Left lung (tissue), 10 donors: ENCODE results near the gene MAF. TPM values are rescaled to one million over a fixed set of nuclear protein-coding genes. Genes with fewer than 3 reads are reported as not detected.
A peak's percentile ranks its signal among the peaks of the same experiment; 100 is the strongest.

Experiments used
- ATAC-seq: fragments of 200-7000 bp; cut with Tn5 transposase; one replicate; pipeline ENCODE4 v1.9.1; 2020; ENCODE audit warnings: moderate library complexity
- DNase-seq, 4 donors: peaks; one replicate each; pipeline ENCODE4 v3.0.0-alpha.2; 2013 to 2020
- H3K27ac ChIP-seq, 2 donors: fragments of 200-600 bp; sonication (generic) in 1 of 2; one replicate each; pipeline versions ENCODE4 v1.5.0 to v1.8.0; 2020 to 2021
- H3K27me3 ChIP-seq, 2 donors: fragments of 200-600 bp; sonication (generic) in 1 of 2; one replicate each; pipeline versions ENCODE4 v1.5.0 to v1.8.0; 2020 to 2021
- H3K36me3 ChIP-seq, 2 donors: fragments of 200-600 bp; sonication (generic) in 1 of 2; one replicate each; pipeline versions ENCODE4 v1.5.0 to v1.8.0; 2020 to 2021
- H3K4me1 ChIP-seq, 2 donors: fragments of 200-600 bp; one replicate each; pipeline ENCODE4 v1.8.0; 2021
- H3K4me3 ChIP-seq, 2 donors: fragments of 200-600 bp; sonication (generic) in 1 of 2; one replicate each; pipeline versions ENCODE4 v1.5.0 to v1.8.0; 2020 to 2021; ENCODE audit warnings: mild to moderate bottlenecking in 1 of 2
- H3K9me3 ChIP-seq, 2 donors: fragments of 200-600 bp; sonication (generic) in 1 of 2; one replicate each; pipeline versions ENCODE4 v1.5.0 to v1.8.0; 2020 to 2021
- CTCF ChIP-seq, 2 donors: fragments of 200-600 bp; sonication (generic) in 1 of 2; IDR thresholded peaks; one replicate each; pipeline versions ENCODE4 v1.5.0 to v1.8.0; 2021; ENCODE audit warnings: antibody characterized with exemption in 2 of 2
- intact Hi-C, 2 donors: fragments of 100-400 bp; cut with DNase I; formaldehyde crosslinking; loops; one replicate each; pipeline versions ENCODE4 v1.11.2 to v1.14.2; 2022
- polyA plus RNA-seq, 6 donors: library from polyadenylated mRNA; unstranded; fragments of 120-200 nt; gene quantifications; one replicate each; pipeline ENCODE4 v1.2.1, GENCODE V29; 2013; ENCODE audit not compliant: insufficient read length in 6 of 6
- total RNA-seq, 2 donors: library from RNA; stranded (reverse); fragmentation: NEBNext Ultra II Directional; extraction: Animal tissue kit (Norgen Biotek cat#: 25700); gene quantifications; one replicate each; pipeline ENCODE4 v1.2.1, GENCODE V29; 2021
- donor health status: DM: no; HTN: yes; CAD: no.
- donor health status: DM: no; HTN: no; CAD: no.

MAF gene
- total and polyA plus RNA-seq, 8 donors, result 52.2 to 125 (median 101) TPM

GRCh38 chr16:79610771-79611170 is 10.2 kb upstream of the MAF start:
- intact Hi-C loops, result no loop called here
- Histone ChIP-seq H3K4me1 (peaks cover 0 to 3% of the 10 kb centered on the region in 2 donors), H3K27me3 (peaks cover 0 to 4% of the 10 kb centered on the region in 2 donors), H3K4me3 (no peak overlapping the region), H3K27ac (no peak overlapping the region), H3K36me3 (no peaks in the 10 kb centered on the region), H3K9me3 (no peaks in the 10 kb centered on the region)
- ATAC-seq, result no peak
- no peak for DNase-seq
- TF ChIP-seq CTCF (IDR thresholded peaks at IDR 0.05), result no peak

- no peak overlapping the region for H3K4me3 ChIP-seq
- DNase-seq, result no peak
- H3K27me3 ChIP-seq, result peaks cover 0 to 4% of the 10 kb centered on the region in 2 donors
- no peak for TF ChIP-seq CTCF (IDR thresholded peaks at IDR 0.05)
- H3K36me3 ChIP-seq, result no peaks in the 10 kb centered on the region
- peaks cover 0 to 3% of the 10 kb centered on the region in 2 donors for H3K4me1 ChIP-seq
- ATAC-seq, result no peak
- intact Hi-C loops, result loop anchor here in 1 of 2 donors (10.0 kb wide), 1 partner anchor 1105 kb away; no protein-coding TSS in a partner anchor
- H3K27ac ChIP-seq, result no peak overlapping the region
- no peaks in the 10 kb centered on the region for H3K9me3 ChIP-seq
Observed at GRCh38 chr16:79609861-79610260, 9.3 kb upstream of the MAF start.

- intact Hi-C loops, result loop anchor here in 1 of 2 donors (10.0 kb wide), 1 partner anchor 1104 kb away; no protein-coding TSS in a partner anchor
- Histone ChIP-seq H3K36me3 (no peaks in the 10 kb centered on the region), H3K4me1 (peaks cover 0 to 3% of the 10 kb centered on the region in 2 donors), H3K4me3 (no peak overlapping the region), H3K27me3 (peaks cover 0 to 4% of the 10 kb centered on the region in 2 donors), H3K27ac (no peak overlapping the region), H3K9me3 (no peaks in the 10 kb centered on the region)
- TF ChIP-seq CTCF (IDR thresholded peaks at IDR 0.05), result no peak
- DNase-seq (no peak), ATAC-seq (no peak)
Observed at GRCh38 chr16:79608976-79609375, 8.4 kb upstream of the MAF start.

GRCh38 chr16:79607587-79607986 is 7.0 kb upstream of the MAF start:
- Histone ChIP-seq H3K9me3 (no peaks in the 10 kb centered on the region), H3K27me3 (peaks cover 0 to 4% of the 10 kb centered on the region in 2 donors), H3K4me1 (peaks cover 2 to 3% of the 10 kb centered on the region in 2 donors), H3K27ac (no peak overlapping the region), H3K36me3 (no peaks in the 10 kb centered on the region), H3K4me3 (no peak overlapping the region)
- DNase-seq (no peak), ATAC-seq (peak; percentile 71)
- no peak for TF ChIP-seq CTCF (IDR thresholded peaks at IDR 0.05)
- intact Hi-C loops, result loop anchor here in 1 of 2 donors (10.0 kb wide), 1 partner anchor 1103 kb away; no protein-coding TSS in a partner anchor

GRCh38 chr16:79605999-79606398 is 5.5 kb upstream of the MAF start:
- Histone ChIP-seq H3K4me3 (no peak overlapping the region), H3K9me3 (no peaks in the 10 kb centered on the region), H3K27me3 (peaks cover 0 to 11% of the 10 kb centered on the region in 2 donors), H3K4me1 (peaks cover 3 to 16% of the 10 kb centered on the region in 2 donors), H3K27ac (no peak overlapping the region), H3K36me3 (no peaks in the 10 kb centered on the region)
- TF ChIP-seq CTCF (IDR thresholded peaks at IDR 0.05), result no peak
- intact Hi-C loops, result loop anchor here in 1 of 2 donors (10.0 kb wide), 1 partner anchor 1101 kb away; no protein-coding TSS in a partner anchor
- ATAC-seq, result no peak
- DNase-seq, result no peak
